NCI-H128 (cell line): Measurements from ENCODE around the gene STK39.
"Not testable (repeated sequence)": the region's sequence is repeated elsewhere in the genome, so short reads cannot be mapped to it uniquely, and the experiment has no call there.

ENCODE experiments used
- DNase-seq: peaks from one replicate; lab custom pipeline; 2025; ENCODE audit not compliant: unreplicated experiment; lab: John Stamatoyannopoulos, UW

Gene STK39

DNA sequence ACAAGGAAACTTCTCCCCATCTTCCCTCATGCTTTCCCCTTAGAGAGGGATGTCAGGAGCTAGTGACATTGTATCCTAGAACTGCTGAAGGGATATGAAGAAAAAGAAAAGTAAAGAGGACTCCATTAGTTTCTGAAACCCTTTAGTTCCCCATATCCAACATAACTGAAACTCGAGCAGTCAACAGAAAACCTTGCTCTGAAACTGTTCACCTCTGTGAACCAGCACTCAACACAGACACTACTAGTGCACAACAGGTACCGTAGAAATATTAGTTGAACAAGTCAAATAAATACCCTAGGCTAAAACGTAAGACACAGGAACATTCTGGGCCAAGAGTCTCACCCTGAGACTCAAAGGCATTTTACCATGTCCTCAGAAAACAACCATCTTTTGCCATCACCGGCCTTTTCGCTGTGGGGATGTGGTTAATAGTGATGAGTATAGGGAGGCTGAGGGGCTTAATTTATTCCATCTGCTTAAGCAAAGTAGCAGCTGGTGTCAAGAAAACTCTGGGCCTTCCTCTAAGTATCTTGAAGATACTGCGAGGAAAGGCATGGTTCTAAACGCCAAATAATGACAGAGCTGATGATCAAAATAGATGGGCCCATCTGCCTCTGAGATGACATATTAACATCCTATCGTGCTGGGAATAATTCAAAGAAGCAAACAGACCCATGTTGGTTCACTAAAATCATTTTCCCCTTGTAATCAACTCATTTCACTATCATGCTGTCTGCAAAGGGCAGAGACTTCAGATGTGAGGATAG, 156.8 kb downstream of the STK39 start:
- DNase-seq, result no peak

DNA sequence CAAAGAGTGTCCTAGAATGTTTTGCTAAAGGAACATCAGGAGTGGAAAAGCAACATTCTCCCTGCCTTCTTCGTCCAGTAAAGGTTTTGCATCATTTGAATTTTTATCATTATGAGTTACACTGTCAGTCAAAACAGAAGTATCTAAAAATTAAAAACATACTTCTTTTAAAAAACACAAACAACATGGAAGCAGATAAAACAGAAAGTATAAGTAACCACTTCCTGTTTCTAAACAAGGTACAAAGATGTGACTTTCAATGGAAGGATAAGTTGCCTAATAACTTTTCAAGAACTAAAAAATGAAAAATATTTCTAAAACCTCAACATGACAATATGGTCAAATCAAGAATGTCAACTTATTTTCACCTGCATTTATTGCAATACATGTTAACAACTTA, 158.2 kb downstream of the STK39 start:
- no peak for DNase-seq

DNA sequence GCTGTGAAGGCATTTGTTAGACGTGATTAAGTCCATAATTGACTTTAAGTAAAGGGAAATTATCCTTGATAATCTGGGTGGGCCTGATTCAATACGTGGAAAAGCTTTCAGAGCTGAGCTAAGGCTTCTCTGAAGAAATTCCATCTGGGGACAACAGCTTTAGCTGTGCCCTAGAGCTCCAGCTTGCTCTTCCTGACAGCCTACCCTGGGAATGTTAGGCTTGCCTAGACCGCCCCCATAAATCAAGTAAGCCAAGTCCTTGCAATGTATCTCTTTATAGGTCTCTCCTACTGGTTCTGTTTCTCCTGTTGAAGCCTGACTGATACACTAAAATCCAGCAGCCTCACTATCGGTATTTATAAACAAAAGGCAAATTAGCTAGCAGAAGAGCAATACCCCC, 160.0 kb downstream of the STK39 start:
- no peak for DNase-seq

DNA sequence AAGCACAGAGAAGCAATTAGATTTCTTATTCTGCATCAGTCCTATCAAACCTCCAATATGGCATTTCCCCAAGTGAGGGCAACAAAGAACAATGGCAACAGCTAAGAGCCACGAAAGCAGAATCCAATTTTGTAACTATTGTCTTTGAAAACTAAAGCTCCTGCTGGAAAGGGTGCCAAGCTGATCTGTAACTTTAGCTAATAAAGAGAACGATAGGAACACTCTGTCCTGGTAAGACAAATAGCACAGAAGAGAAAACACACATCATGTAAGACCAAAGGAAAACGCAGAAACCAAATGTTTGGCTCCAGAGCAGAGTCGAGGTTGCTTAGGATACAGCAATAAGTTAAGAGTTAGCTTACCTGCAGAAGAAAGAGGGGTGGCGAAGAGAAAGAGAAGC, 160.5 kb downstream of the STK39 start:
- DNase-seq, result no peak

- DNase-seq, result no peak
Measured at GRCh38 chr2:168085801-168086361, 161.5 kb downstream of the STK39 start.

DNA sequence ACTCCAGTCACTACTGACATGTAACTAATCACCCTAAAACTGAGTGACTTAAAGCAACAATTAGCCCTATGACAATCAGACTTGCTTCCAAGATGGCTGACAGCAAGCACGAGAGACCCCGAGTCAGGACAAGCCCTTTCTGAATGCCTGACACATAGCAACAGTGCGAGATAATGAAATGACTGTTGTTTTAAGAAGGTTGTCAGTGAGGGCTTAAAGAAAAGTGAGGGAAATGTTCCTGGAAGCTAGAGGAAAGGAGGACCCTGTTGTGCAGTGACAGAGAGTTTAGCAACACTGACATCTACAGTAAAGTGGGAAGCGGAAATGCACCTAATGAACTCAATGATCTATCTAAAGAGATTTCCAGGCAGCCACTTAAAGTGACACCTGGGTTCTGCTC, 163.1 kb downstream of the STK39 start:
- no peak for DNase-seq

DNA sequence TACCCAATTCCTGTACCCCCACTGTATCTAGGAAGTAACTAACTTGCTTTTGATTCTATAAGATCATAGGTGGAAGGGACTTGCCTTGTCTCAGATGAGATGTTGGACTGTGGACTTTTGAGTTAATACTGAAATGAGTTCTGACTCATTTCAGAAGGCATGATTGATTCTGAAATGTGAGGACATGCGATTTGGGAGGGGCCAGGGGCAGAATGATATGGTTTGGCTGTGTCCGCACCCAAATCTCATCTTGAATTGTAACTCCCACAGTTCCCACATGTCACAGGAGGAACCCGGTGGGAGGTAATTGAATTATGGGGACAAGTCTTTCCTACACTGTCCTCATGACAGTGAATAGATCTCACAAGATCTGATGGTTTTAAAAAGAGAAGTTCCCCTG, 165.9 kb downstream of the STK39 start:
- DNase-seq, result not testable (repeated sequence)

DNA sequence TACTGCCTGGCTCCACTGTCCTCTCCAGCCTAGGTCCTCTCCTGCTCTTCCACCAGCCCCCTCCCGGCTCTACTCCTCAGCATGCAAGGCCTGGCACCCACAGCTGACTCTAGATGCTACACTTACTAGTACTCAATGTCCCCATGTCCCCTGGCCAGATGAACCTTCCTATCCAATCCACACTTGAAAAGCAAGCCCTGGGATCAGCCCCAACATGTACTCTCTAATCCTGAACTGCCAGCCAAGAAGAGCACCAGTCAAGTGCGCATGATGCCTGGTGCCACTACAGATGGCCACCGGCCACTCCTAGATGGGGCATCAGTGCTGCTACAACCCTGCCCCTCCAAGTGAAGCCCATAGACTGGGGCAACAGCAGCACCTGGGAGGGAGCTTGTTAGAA, 168.2 kb downstream of the STK39 start:
- DNase-seq, result no peak

GRCh38 chr2:168076731-168077130, 170.7 kb downstream of the STK39 start:
- DNase-seq, result no peak

DNA sequence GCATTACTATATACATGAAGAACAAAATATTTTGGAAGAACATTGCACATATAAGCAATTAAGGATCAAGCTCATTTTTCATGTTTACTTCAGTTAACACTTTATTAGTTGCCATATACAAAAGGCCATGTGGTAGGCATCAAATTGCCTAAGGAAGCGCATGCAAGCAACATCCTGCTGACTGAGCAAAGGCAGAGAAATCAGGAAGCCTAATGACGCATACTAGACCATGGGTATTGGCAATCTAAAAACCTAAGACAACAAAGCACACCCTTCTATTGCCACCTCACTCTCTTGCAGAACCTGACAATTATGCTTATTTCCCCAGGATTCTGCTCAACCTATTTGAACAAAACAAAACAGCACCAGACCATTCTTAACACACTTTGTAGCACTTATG, 171.9 kb downstream of the STK39 start:
- no peak for DNase-seq

GRCh38 chr2:168072626-168073303, 174.6 kb downstream of the STK39 start:
- no peak for DNase-seq

GRCh38 chr2:168064011-168064998, 183.1 kb downstream of the STK39 start:
- DNase-seq, result no peak

GRCh38 chr2:168062936-168063335, 184.5 kb downstream of the STK39 start:
- no peak for DNase-seq

DNA sequence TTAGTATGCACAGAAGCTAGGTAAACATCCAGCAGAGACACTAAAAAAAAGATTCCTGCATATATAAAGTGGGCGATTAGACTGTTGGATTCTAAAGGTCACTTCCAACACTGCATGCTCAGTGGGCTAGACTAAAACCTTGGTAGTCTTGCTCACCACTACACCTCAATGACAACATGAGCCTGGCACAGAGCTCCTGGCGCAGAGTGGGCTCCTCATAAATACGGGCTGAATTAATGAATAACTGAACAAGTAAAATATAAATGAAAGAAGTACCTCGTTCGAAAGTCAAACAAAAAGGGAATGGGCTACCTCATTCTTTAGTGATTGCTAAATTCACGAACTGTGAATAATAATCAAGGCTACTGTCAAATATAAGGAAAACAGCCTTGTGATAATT, 185.3 kb downstream of the STK39 start:
- DNase-seq, result no peak

DNA sequence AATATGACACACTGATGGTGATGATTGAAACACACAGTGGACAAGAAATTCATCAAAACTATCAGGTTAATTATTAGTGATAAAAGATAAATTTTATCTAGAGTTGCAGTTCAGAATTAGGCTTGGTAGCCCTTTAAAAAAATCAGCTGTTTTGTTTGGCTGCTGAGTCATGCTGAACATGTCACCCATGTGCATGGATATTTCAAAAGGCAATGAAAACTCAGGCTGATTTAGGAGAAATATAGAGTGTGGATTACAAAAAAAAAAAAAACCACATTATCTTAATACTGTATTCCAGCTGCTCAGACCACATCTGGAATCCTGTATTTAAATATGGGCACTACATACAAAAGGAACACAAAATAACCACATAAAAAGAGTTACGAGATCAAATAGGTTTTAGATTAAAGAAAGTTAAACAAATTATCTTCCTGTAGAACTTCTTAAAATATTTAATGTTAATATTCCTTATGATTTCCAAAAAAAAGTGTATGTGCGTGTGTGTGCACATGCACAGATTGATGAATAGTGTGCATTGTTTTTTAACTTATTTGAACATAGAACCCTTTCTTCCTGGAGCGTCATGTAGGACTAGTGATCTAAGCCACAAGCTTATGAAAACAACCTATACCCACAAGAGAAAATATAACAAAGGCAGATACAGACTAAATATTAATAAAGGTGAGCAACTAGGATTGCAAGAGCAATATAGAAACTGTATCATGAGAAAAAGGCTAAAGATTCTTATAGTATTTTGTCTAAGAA, 186.2 kb downstream of the STK39 start:
- no peak for DNase-seq

GRCh38 chr2:168059758-168060157, 187.6 kb downstream of the STK39 start:
- DNase-seq, result no peak

GRCh38 chr2:168058675-168059074, 188.7 kb downstream of the STK39 start:
- DNase-seq, result no peak

DNA sequence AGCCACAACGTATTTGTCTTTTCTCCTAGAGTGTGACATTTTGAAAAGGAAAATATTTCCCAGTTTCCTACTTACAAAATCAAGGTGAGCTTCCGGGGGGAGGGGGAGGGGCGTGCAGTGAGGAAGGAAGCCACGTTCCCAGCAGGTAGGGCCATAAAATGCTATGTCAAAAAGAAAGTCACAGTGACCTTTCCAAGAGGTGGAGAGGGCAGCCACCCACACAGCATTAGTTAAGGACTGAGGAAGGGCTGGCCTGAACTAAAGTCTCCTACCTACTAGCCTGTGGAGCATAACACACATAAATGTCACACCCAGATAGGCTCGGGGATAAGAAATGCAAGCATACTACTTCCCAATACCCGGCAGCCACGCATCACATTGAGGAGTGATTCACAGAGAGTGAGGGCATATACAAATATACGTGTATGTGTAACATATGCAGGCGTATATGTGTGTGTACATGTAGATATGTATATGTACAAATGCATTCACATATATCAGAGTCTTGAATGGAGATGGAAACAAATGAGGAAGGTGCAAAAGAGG, 191.1 kb downstream of the STK39 start:
- no peak for DNase-seq

DNA sequence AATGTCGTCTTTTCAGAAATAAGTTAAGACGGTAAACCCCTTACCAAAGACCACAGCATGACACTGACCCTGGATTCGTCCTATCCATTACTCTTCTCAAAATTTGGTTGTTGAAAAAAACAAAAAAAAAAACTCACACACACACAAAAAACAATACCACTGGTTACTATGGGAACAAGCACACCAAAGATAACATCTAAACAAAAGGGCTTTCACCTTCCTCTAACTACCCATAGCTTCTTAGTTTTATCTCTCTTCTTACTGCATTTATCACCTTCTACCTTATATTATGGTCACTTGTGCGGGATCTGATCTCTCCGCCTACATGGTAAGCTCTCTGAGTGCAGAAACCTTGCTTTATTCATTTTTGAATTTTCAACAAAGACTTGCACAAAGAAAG, 192.7 kb downstream of the STK39 start:
- no peak for DNase-seq

DNA sequence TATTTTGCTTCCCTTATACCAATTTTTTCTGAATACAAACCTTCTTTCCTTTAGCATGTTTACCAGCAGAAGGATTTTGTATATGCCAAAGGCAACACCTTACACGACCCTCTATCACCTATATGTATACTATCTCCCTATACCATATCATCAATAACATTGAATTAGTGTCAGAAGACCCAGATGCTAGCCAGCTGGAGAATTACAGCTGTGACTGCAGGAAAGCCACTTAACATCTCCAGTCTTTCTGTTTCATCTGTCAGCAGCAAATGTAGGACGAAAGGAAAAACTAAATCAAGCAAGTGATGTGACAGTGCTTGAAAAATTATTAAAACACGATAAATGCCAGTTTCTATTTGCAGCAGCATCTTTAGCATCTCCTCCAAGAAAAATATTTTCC, 193.7 kb downstream of the STK39 start:
- no peak for DNase-seq
